Trophoblast cell (in vitro differentiated cells and primary cell): ENCODE results near the gene CERS3.
A peak's percentile ranks its signal among the peaks of the same experiment; 100 is the strongest.

Experiments used
- DNase-seq, 2 donors: peaks; one replicate each; pipeline ENCODE4 v3.0.0-alpha.2; 2016
- H2AFZ ChIP-seq: 2 replicates; pipeline ENCODE4 v1.6.1; 2013; ENCODE audit warnings: low read length, moderate library complexity, mild to moderate bottlenecking; ENCODE audit not compliant: insufficient read depth, poor library complexity
- H2AK5ac ChIP-seq: 2 replicates; pipeline ENCODE4 v1.6.1; 2013; ENCODE audit warnings: mild to moderate bottlenecking, low read length
- H2BK120ac ChIP-seq: 2 replicates; pipeline ENCODE4 v1.6.1; 2013; ENCODE audit warnings: low read length, mild to moderate bottlenecking, moderate library complexity; ENCODE audit not compliant: insufficient read depth, poor library complexity
- H2BK12ac ChIP-seq: 2 replicates; pipeline ENCODE4 v1.6.1; 2013; ENCODE audit warnings: mild to moderate bottlenecking, low read length, moderate library complexity
- H2BK5ac ChIP-seq: 2 replicates; pipeline ENCODE4 v1.6.1; 2013; ENCODE audit warnings: low read length, low read depth, moderate library complexity, mild to moderate bottlenecking; ENCODE audit not compliant: poor library complexity
- H3K14ac ChIP-seq: 2 replicates; pipeline ENCODE4 v1.6.1; 2013; ENCODE audit warnings: mild to moderate bottlenecking, low read length
- H3K18ac ChIP-seq: 2 replicates; pipeline ENCODE4 v1.6.1; 2013; ENCODE audit warnings: mild to moderate bottlenecking, low read length
- H3K23ac ChIP-seq: 2 replicates; pipeline ENCODE4 v1.6.1; 2013; ENCODE audit warnings: low read length
- H3K27ac ChIP-seq: 2 replicates; pipeline ENCODE4 v1.5.1; 2013; ENCODE audit warnings: low read depth, mild to moderate bottlenecking, inconsistent platforms, low read length, moderate library complexity
- H3K27me3 ChIP-seq: 2 replicates; pipeline ENCODE4 v1.6.1; 2013; ENCODE audit warnings: inconsistent platforms, mild to moderate bottlenecking, low read length, moderate library complexity; ENCODE audit not compliant: insufficient read depth
- H3K36me3 ChIP-seq, 2 experiments: 1 replicate in 1 of 2; 2 replicates in 1 of 2; pipeline ENCODE4 v1.6.1; 2013; ENCODE audit warnings: low read length in 2 of 2, mild to moderate bottlenecking in 2 of 2, moderate library complexity in 1 of 2; ENCODE audit not compliant: insufficient read depth in 2 of 2, control insufficient read depth in 1 of 2
- H3K4ac ChIP-seq: 2 replicates; pipeline ENCODE4 v1.6.1; 2013; ENCODE audit warnings: low read depth, mild to moderate bottlenecking, low read length, moderate library complexity
- H3K4me1 ChIP-seq, 2 experiments: 1 replicate in 1 of 2; 2 replicates in 1 of 2; pipeline ENCODE4 v1.6.1; 2013; ENCODE audit warnings: low read length in 2 of 2, mild to moderate bottlenecking in 2 of 2, moderate library complexity in 1 of 2; ENCODE audit not compliant: insufficient read depth in 2 of 2, control insufficient read depth in 1 of 2
- H3K4me2 ChIP-seq: 2 replicates; pipeline ENCODE4 v1.6.1; 2013; ENCODE audit warnings: inconsistent platforms, mild to moderate bottlenecking, low read length, moderate library complexity
- H3K4me3 ChIP-seq: 2 replicates; pipeline ENCODE4 v1.5.1; 2013; ENCODE audit warnings: mild to moderate bottlenecking, low read depth, low read length, inconsistent platforms
- H3K79me1 ChIP-seq: one replicate; pipeline ENCODE4 v1.6.1; 2013; ENCODE audit warnings: low read length
- H3K79me2 ChIP-seq: 2 replicates; pipeline ENCODE4 v1.6.1; 2013; ENCODE audit warnings: low read length, mild to moderate bottlenecking; ENCODE audit not compliant: control insufficient read depth, insufficient read depth, poor library complexity
- H3K9ac ChIP-seq: 2 replicates; pipeline ENCODE4 v1.6.1; 2013; ENCODE audit warnings: mild to moderate bottlenecking, low read length
- H3K9me3 ChIP-seq: 2 replicates; pipeline ENCODE4 v1.6.1; 2013; ENCODE audit warnings: low read depth, mild to moderate bottlenecking, control low read depth, inconsistent platforms, low read length; ENCODE audit not compliant: insufficient read depth
- H4K12ac ChIP-seq: 2 replicates; pipeline ENCODE4 v1.6.1; 2013; ENCODE audit warnings: low read depth, mild to moderate bottlenecking, low read length, moderate library complexity
- H4K8ac ChIP-seq: 2 replicates; pipeline ENCODE4 v1.6.1; 2013; ENCODE audit warnings: low read depth, mild to moderate bottlenecking, low read length, moderate library complexity
- H4K91ac ChIP-seq: one replicate; pipeline ENCODE4 v1.6.1; 2013; ENCODE audit warnings: low read depth, mild to moderate bottlenecking, low read length, moderate library complexity
- WGBS: extraction: QIAGEN DNeasy Blood & Tissue Kit; methylation state at CpG from one replicate; pipeline ENCODE4 v1.1.7; 2013; ENCODE audit warnings: missing lambda C conversion rate; ENCODE audit not compliant: insufficient read length, insufficient coverage; ENCODE audit errors: extremely low coverage; 5-methylcytosine and 5-hydroxymethylcytosine counted together

CERS3 gene

GRCh38 chr15:100393008-100393407 is 135.7 kb downstream of the CERS3 start:
- no peak overlapping the region for H2BK120ac ChIP-seq
- H2AFZ ChIP-seq, result no peak overlapping the region
- H3K4me3 ChIP-seq, result no peak overlapping the region
- H2BK12ac ChIP-seq, result no peak overlapping the region
- no CpG with 5 or more reads among the region's 2 CpGs for WGBS
- peaks cover 6% of the 10 kb centered on the region for H3K9me3 ChIP-seq
- no peak overlapping the region for H3K4me2 ChIP-seq
- no peak overlapping the region for H2BK5ac ChIP-seq
- no peak overlapping the region for H2AK5ac ChIP-seq
- no peaks in the 10 kb centered on the region for H3K4me1 ChIP-seq
- no peak overlapping the region for H4K91ac ChIP-seq
- no peaks in the 10 kb centered on the region for H3K36me3 ChIP-seq
- H3K27ac ChIP-seq, result no peak overlapping the region
- H3K9ac ChIP-seq, result no peak overlapping the region
- H3K18ac ChIP-seq, result no peak overlapping the region
- no peaks in the 10 kb centered on the region for H3K79me1 ChIP-seq
- no peaks in the 10 kb centered on the region for H3K79me2 ChIP-seq
- H4K12ac ChIP-seq, result no peak overlapping the region
- H3K14ac ChIP-seq, result no peak overlapping the region
- H3K27me3 ChIP-seq, result no peaks in the 10 kb centered on the region
- no peak for DNase-seq
- no peak overlapping the region for H3K4ac ChIP-seq
- no peak overlapping the region for H4K8ac ChIP-seq
- H3K23ac ChIP-seq, result no peak overlapping the region

GRCh38 chr15:100385300-100386050 is 143.3 kb downstream of the CERS3 start:
- Histone ChIP-seq H2BK12ac (no peak overlapping the region), H3K27ac (no peak overlapping the region), H4K12ac (no peak overlapping the region), H2BK120ac (no peak overlapping the region), H3K23ac (no peak overlapping the region), H3K9me3 (peaks cover 15% of the 10 kb centered on the region), H4K91ac (no peak overlapping the region), H3K4me1 (no peaks in the 10 kb centered on the region), H3K18ac (no peak overlapping the region), H3K9ac (no peak overlapping the region), H2BK5ac (no peak overlapping the region), H3K14ac (no peak overlapping the region), H3K4ac (no peak overlapping the region), H3K79me2 (no peaks in the 10 kb centered on the region), H3K36me3 (no peaks in the 10 kb centered on the region), H2AFZ (no peak overlapping the region), H3K27me3 (no peaks in the 10 kb centered on the region), H3K79me1 (no peaks in the 10 kb centered on the region), H4K8ac (no peak overlapping the region), H3K4me3 (no peak overlapping the region), H2AK5ac (no peak overlapping the region), H3K4me2 (no peak overlapping the region)
- no peak for DNase-seq
- no CpG with 5 or more reads among the region's 3 CpGs for WGBS

GRCh38 chr15:100384108-100384410 is 144.7 kb downstream of the CERS3 start:
- Histone ChIP-seq H2AK5ac (no peak overlapping the region), H3K79me2 (no peaks in the 10 kb centered on the region), H2BK12ac (no peak overlapping the region), H3K27me3 (no peaks in the 10 kb centered on the region), H2AFZ (no peak overlapping the region), H3K18ac (no peak overlapping the region), H3K23ac (no peak overlapping the region), H2BK120ac (no peak overlapping the region), H2BK5ac (no peak overlapping the region), H3K4ac (no peak overlapping the region), H3K36me3 (no peaks in the 10 kb centered on the region), H4K8ac (no peak overlapping the region), H4K91ac (no peak overlapping the region), H3K27ac (no peak overlapping the region), H3K9ac (no peak overlapping the region), H3K9me3 (peaks cover 15% of the 10 kb centered on the region), H3K14ac (no peak overlapping the region), H3K4me3 (no peak overlapping the region), H3K4me2 (no peak overlapping the region), H3K79me1 (no peaks in the 10 kb centered on the region), H4K12ac (no peak overlapping the region), H3K4me1 (no peaks in the 10 kb centered on the region)
- DNase-seq, result no peak
- no CpG with 5 or more reads among the region's 10 CpGs for WGBS

- Histone ChIP-seq H3K9ac (no peak overlapping the region), H2AK5ac (no peak overlapping the region), H3K9me3 (peaks cover 15% of the 10 kb centered on the region), H4K91ac (no peak overlapping the region), H3K4ac (no peak overlapping the region), H2BK5ac (no peak overlapping the region), H3K79me2 (no peaks in the 10 kb centered on the region), H3K4me1 (no peaks in the 10 kb centered on the region), H3K36me3 (no peaks in the 10 kb centered on the region), H2BK120ac (no peak overlapping the region), H3K4me2 (no peak overlapping the region), H2BK12ac (no peak overlapping the region), H4K12ac (no peak overlapping the region), H3K27ac (no peak overlapping the region), H2AFZ (no peak overlapping the region), H3K27me3 (no peaks in the 10 kb centered on the region), H3K18ac (no peak overlapping the region), H3K14ac (no peak overlapping the region), H3K79me1 (no peaks in the 10 kb centered on the region), H3K23ac (no peak overlapping the region), H3K4me3 (no peak overlapping the region), H4K8ac (no peak overlapping the region)
- DNase-seq, result peak; percentile 15 to 61
- WGBS, result no CpG with 5 or more reads among the region's 3 CpGs
Observed at GRCh38 chr15:100383302-100384107, 145.2 kb downstream of the CERS3 start.
